Measurements from ENCODE around the gene CA4.
"Not testable (repeated sequence)": the region's sequence is repeated elsewhere in the genome, so short reads cannot be mapped to it uniquely, and the experiment has no call there.

The CA4 gene

DNA sequence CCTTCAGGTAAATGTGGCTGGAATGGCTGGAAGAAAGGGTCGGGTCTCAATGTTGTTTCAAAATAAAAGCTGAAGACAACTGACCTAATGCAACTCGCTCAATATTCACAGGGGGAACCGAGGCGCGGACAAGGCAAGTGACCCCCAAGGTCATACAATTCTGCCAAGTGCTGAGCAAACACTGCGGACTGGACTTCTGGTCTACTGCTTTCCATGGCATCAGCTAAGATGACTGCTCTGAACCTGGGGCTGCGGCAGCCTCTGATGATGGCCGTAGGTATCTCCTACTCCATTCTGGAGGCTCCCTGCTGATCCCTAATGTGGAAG is 21.9 kb downstream of the CA4 start:
- no peaks in the 10 kb centered on the region for H3K36me3 ChIP-seq (ENCODE audit: insufficient read depth)
- H4K20me1 ChIP-seq (ENCODE audit: insufficient read depth), result no peaks in the 10 kb centered on the region
- H3K79me2 ChIP-seq (ENCODE audit: insufficient read depth, low read depth), result no peaks in the 10 kb centered on the region
- no peak overlapping the region for H3K4me2 ChIP-seq
- peaks cover 7% of the 10 kb centered on the region for H3K4me1 ChIP-seq (ENCODE audit: low read depth, poor library complexity, severe bottlenecking)
- TF ChIP-seq, protein P1, sequence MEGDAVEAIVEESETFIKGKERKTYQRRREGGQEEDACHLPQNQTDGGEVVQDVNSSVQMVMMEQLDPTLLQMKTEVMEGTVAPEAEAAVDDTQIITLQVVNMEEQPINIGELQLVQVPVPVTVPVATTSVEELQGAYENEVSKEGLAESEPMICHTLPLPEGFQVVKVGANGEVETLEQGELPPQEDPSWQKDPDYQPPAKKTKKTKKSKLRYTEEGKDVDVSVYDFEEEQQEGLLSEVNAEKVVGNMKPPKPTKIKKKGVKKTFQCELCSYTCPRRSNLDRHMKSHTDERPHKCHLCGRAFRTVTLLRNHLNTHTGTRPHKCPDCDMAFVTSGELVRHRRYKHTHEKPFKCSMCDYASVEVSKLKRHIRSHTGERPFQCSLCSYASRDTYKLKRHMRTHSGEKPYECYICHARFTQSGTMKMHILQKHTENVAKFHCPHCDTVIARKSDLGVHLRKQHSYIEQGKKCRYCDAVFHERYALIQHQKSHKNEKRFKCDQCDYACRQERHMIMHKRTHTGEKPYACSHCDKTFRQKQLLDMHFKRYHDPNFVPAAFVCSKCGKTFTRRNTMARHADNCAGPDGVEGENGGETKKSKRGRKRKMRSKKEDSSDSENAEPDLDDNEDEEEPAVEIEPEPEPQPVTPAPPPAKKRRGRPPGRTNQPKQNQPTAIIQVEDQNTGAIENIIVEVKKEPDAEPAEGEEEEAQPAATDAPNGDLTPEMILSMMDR (conservative IDR thresholded peaks at IDR 0.05; ENCODE audit: low read depth, low read length), result no peak
- H3K27ac ChIP-seq, result no peak overlapping the region
- H3K9ac ChIP-seq, result no peak overlapping the region
- no peak overlapping the region for H3K4me3 ChIP-seq (IDR thresholded peaks at IDR 0.05; ENCODE audit: insufficient read depth, low read depth, low read length)
- no peak overlapping the region for H2AFZ ChIP-seq (ENCODE audit: low read depth)
- no peaks in the 10 kb centered on the region for H3K27me3 ChIP-seq (ENCODE audit: insufficient read depth, low read depth)

DNA sequence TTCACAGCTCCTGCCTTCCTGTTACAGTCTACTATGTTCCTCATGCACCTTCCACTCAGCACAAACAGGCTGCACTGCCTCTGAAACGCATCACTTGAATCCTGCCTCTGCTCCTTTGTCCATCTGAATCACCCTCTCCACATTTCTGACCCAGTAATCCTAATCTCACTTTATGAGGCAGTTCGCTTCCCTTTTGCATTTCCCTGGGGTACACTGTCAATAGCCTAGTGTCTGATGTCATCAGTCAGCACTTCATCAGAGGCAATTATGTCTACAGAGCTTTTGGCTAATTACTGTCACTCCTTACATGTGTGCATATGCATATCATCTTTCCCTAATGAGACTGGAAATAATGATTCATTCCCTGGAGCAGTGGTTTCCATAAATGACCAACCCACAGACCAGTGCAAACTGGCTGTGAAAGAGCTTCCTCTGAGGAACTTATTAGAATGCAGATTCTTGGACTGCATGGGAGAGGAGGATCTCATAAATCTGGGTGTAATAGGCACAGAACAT is 23.6 kb downstream of the CA4 start:
- Histone ChIP-seq H2AFZ (ENCODE audit: low read depth) (no peak overlapping the region), H3K4me1 (ENCODE audit: low read depth, poor library complexity, severe bottlenecking) (peaks cover 7% of the 10 kb centered on the region), H3K79me2 (ENCODE audit: insufficient read depth, low read depth) (no peaks in the 10 kb centered on the region), H3K9ac (no peak overlapping the region), H3K27ac (no peak overlapping the region), H4K20me1 (ENCODE audit: insufficient read depth) (no peaks in the 10 kb centered on the region), H3K27me3 (ENCODE audit: insufficient read depth, low read depth) (no peaks in the 10 kb centered on the region), H3K4me3 (IDR thresholded peaks at IDR 0.05; ENCODE audit: insufficient read depth, low read depth, low read length) (no peak overlapping the region), H3K4me2 (no peak overlapping the region), H3K36me3 (ENCODE audit: insufficient read depth) (no peaks in the 10 kb centered on the region)
- TF ChIP-seq, protein P1 (conservative IDR thresholded peaks at IDR 0.05; ENCODE audit: low read depth, low read length), result no peak

DNA sequence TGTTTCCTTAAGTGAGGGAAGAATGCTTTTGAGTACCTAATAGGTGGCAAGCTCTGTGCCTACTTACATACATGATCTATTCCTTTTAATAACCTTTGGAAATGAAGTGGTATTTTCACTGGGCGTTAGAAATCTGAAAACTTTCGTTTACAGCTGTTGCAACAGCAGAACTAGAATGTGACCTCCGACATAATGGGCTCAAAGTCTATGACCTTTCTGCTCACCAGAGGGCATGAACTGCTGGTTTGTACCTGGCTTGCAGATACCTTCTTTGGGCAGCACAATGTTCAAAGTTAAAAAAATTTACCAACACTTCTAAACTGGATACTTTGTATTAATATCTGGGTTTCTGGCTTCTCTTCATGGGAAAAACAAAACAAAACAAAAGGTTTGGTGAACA is 24.3 kb downstream of the CA4 start:
- H3K4me2 ChIP-seq, result no peak overlapping the region

DNA sequence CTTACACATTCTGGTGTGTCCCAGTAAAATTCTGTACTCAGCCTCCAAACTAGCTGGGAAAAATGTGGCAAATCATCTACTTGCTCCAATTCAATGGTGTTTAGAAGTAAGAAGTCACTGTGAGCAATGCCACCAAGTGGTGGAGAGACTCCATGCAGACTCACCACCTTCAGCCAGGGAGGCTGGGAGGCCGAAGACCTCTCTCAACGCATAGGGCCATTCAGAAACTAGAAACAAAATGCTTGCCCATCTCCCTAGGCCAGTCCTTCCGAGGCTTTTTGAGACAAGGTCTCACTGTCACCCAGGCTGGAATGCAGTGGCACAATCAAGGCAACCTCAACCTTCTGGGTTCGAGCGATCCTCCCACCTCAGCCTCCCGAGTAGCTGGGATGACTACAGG is 25.0 kb downstream of the CA4 start:
- not testable (repeated sequence) for H3K36me3 ChIP-seq (ENCODE audit: insufficient read depth); H3K4me2 ChIP-seq; H2AFZ ChIP-seq (ENCODE audit: low read depth); H3K27me3 ChIP-seq (ENCODE audit: insufficient read depth, low read depth); H4K20me1 ChIP-seq (ENCODE audit: insufficient read depth); H3K4me1 ChIP-seq (ENCODE audit: low read depth, poor library complexity, severe bottlenecking); H3K4me3 ChIP-seq (IDR thresholded peaks at IDR 0.05; ENCODE audit: insufficient read depth, low read depth, low read length); H3K27ac ChIP-seq; H3K9ac ChIP-seq; H3K79me2 ChIP-seq (ENCODE audit: insufficient read depth, low read depth)

More for the DNA sequence above, 24.3 kb downstream of the CA4 start:
- Histone ChIP-seq H3K27me3 (ENCODE audit: insufficient read depth, low read depth) (no peaks in the 10 kb centered on the region), H3K79me2 (ENCODE audit: insufficient read depth, low read depth) (no peaks in the 10 kb centered on the region), H3K27ac (no peak overlapping the region), H3K4me1 (ENCODE audit: low read depth, poor library complexity, severe bottlenecking) (peaks cover 7% of the 10 kb centered on the region), H3K4me3 (IDR thresholded peaks at IDR 0.05; ENCODE audit: insufficient read depth, low read depth, low read length) (no peak overlapping the region), H3K36me3 (ENCODE audit: insufficient read depth) (peaks cover 1% of the 10 kb centered on the region; the same call in 1 of the 2 replicates), H3K9ac (no peak overlapping the region), H4K20me1 (ENCODE audit: insufficient read depth) (no peaks in the 10 kb centered on the region), H2AFZ (ENCODE audit: low read depth) (no peak overlapping the region)
- TF ChIP-seq, protein P1 (conservative IDR thresholded peaks at IDR 0.05; ENCODE audit: low read depth, low read length), result no peak

DNA sequence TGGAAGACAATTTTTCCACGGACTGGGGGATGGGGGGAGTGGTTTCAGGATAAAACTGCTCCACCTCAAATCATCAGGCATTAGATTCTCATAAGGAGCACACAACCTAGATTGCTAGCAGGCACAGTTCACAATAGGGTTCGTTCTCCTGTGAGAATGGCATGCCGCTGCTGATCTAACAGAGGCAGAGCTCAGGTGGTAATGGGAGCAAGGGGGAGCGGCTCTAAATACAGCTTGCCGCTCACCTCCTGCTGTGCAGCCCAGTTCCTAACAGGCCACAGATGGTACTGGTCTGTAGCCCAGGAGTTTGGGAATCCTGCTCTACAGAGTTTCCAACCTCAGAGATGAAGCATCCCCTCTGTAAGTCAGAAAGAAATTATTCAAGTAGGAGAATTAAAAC is 27.0 kb downstream of the CA4 start:
- not testable (repeated sequence) for H3K4me2 ChIP-seq; H3K27me3 ChIP-seq (ENCODE audit: insufficient read depth, low read depth); H3K4me3 ChIP-seq (IDR thresholded peaks at IDR 0.05; ENCODE audit: insufficient read depth, low read depth, low read length); H3K79me2 ChIP-seq (ENCODE audit: insufficient read depth, low read depth); H3K27ac ChIP-seq; H3K36me3 ChIP-seq (ENCODE audit: insufficient read depth); H4K20me1 ChIP-seq (ENCODE audit: insufficient read depth); H3K4me1 ChIP-seq (ENCODE audit: low read depth, poor library complexity, severe bottlenecking); H3K9ac ChIP-seq; H2AFZ ChIP-seq (ENCODE audit: low read depth)

DNA sequence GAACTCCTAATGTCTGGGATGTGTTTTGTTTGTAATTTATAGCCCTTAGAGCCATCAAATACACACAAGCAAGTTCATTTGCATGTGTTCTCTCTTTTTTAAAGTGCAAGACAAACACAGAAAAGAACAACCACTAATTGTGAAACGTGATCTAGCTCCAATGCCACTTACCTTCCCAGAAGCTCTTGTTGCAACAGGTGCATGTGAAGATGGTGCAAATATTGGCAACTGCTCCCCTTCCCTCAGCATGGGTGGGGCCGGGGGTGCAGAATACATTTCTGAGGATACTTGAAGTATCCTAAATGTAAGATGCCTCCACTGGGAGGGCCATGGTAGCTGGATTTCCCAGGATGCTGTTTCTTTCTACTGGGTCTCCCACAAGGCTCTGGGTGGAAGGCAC is 28.4 kb downstream of the CA4 start:
- H3K79me2 ChIP-seq (ENCODE audit: insufficient read depth, low read depth); H3K9ac ChIP-seq; H3K4me3 ChIP-seq (IDR thresholded peaks at IDR 0.05; ENCODE audit: insufficient read depth, low read depth, low read length); H4K20me1 ChIP-seq (ENCODE audit: insufficient read depth); H3K4me1 ChIP-seq (ENCODE audit: low read depth, poor library complexity, severe bottlenecking); H2AFZ ChIP-seq (ENCODE audit: low read depth); H3K36me3 ChIP-seq (ENCODE audit: insufficient read depth); H3K4me2 ChIP-seq; H3K27me3 ChIP-seq (ENCODE audit: insufficient read depth, low read depth); H3K27ac ChIP-seq: not testable (repeated sequence)

DNA sequence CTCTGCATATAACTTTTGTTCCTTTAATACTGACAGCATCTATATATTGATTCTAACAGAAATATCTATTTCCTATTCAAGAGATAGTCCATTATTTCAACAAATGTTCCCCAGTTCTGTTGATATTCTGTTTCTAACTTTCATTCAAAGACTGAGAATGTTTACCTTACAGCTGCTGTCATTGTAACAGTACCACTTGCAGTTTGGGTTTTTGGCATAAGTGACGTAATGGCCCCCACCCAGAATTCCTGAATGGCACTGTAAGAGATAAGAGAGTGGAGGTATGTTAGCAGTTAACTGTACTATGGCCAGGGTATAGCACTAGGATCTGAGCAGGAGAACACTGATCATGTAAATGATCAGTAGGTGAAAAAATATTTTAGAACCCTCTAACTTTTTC is 30.6 kb downstream of the CA4 start:
- H3K4me2 ChIP-seq; H3K27ac ChIP-seq; H3K4me3 ChIP-seq (IDR thresholded peaks at IDR 0.05; ENCODE audit: insufficient read depth, low read depth, low read length); H3K4me1 ChIP-seq (ENCODE audit: low read depth, poor library complexity, severe bottlenecking); H4K20me1 ChIP-seq (ENCODE audit: insufficient read depth); H2AFZ ChIP-seq (ENCODE audit: low read depth); H3K36me3 ChIP-seq (ENCODE audit: insufficient read depth); H3K27me3 ChIP-seq (ENCODE audit: insufficient read depth, low read depth); H3K79me2 ChIP-seq (ENCODE audit: insufficient read depth, low read depth); H3K9ac ChIP-seq: not testable (repeated sequence)

DNA sequence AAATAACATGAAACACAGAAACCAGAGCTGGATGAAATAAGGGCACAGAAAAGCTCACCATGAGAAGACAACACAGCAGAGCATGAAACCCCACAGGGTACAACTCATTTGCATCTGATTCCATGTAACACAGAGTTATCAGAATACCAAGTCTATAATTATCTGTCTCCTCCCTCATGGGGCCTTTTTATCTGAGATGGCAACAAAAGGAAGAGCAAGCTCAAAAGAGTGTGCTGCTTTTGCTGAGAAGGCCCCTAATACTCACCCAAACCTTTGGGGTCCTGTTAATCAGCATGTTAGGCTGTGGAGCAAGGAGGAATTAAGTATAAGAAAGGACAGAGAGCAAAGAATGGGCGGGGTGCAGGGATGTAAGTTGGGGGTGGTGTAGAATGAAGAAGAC is 36.6 kb downstream of the CA4 start:
- not testable (repeated sequence) for H3K27ac ChIP-seq

More for the DNA sequence above, 36.6 kb downstream of the CA4 start:
- not testable (repeated sequence) for H3K9ac ChIP-seq; H2AFZ ChIP-seq (ENCODE audit: low read depth); H3K4me1 ChIP-seq (ENCODE audit: low read depth, poor library complexity, severe bottlenecking); H3K36me3 ChIP-seq (ENCODE audit: insufficient read depth); H3K4me3 ChIP-seq (IDR thresholded peaks at IDR 0.05; ENCODE audit: insufficient read depth, low read depth, low read length); H3K27me3 ChIP-seq (ENCODE audit: insufficient read depth, low read depth); H4K20me1 ChIP-seq (ENCODE audit: insufficient read depth); H3K79me2 ChIP-seq (ENCODE audit: insufficient read depth, low read depth); H3K4me2 ChIP-seq

Measured in KMS-11 (cell line).